K562 (cell line): Measurements from ENCODE around the gene ITPR1. TPM values are rescaled to one million over a fixed set of nuclear protein-coding genes. Genes with fewer than 3 reads are reported as not detected.

ENCODE experiments used
- BCOR ChIP-seq: fragments of 450-650 bp; IDR thresholded peaks from 2 replicates; pipeline ENCODE4 v1.6.1; 2016
- CXXC5 ChIP-seq: fragments of 250-450 bp; sonication (Bioruptor Pico); IDR thresholded peaks from 2 replicates; pipeline ENCODE4 v1.8.0; 2022; ENCODE audit warnings: inconsistent platforms, mild to moderate bottlenecking, moderate library complexity
- DMBX1 ChIP-seq: fragments of 250-450 bp; sonication (Bioruptor Pico); IDR thresholded peaks from 2 replicates; pipeline ENCODE4 v1.8.0; 2022; ENCODE audit warnings: inconsistent platforms, mild to moderate bottlenecking, moderate library complexity, borderline replicate concordance
- GATA2 ChIP-seq: sonication (generic); formaldehyde crosslinking; IDR thresholded peaks from 2 replicates; pipeline ENCODE4 v1.4.0; 2020; ENCODE audit warnings: mild to moderate bottlenecking, missing genetic modification reagents
- HMGXB4 ChIP-seq: sonication (generic); formaldehyde crosslinking; IDR thresholded peaks from 2 replicates; pipeline ENCODE4 v1.8.1; 2023; ENCODE audit warnings: mild to moderate bottlenecking, missing genetic modification reagents
- MCM7 ChIP-seq, 2 experiments: fragments of 450-650 bp; IDR thresholded peaks; 2 replicates each; pipeline ENCODE4 v1.6.1; 2016 to 2018
- NCOA4 ChIP-seq: fragments of 450-650 bp; IDR thresholded peaks from 2 replicates; pipeline ENCODE4 v1.6.1; 2018; ENCODE audit warnings: mild to moderate bottlenecking; ENCODE audit not compliant: partially characterized antibody
- PHF21A ChIP-seq: fragments of 450-650 bp; IDR thresholded peaks from 2 replicates; pipeline ENCODE4 v1.6.1; 2017; ENCODE audit warnings: low read depth, borderline replicate concordance
- PYGO2 ChIP-seq: fragments of 450-650 bp; IDR thresholded peaks from 2 replicates; pipeline ENCODE4 v1.6.1; 2016; ENCODE audit warnings: mild to moderate bottlenecking, missing genetic modification characterization, moderate library complexity, missing compliant biosample characterization
- SMAD4 ChIP-seq: fragments of 250-450 bp; sonication (Bioruptor Pico); conservative IDR thresholded peaks from 2 replicates; pipeline ENCODE4 v1.8.0; 2021; ENCODE audit warnings: inconsistent platforms, mild to moderate bottlenecking, moderate library complexity
- SMC3 ChIP-seq: conservative IDR thresholded peaks from 2 replicates; pipeline ENCODE4 v1.6.1; 2011; ENCODE audit warnings: low read depth, low read length, improper control_type of control experiment; ENCODE audit not compliant: insufficient read depth
- TCF7L2 ChIP-seq: fragments of 150-350 bp; IDR thresholded peaks from 2 replicates; pipeline ENCODE4 v1.6.1; 2016; ENCODE audit warnings: low read depth, mild to moderate bottlenecking, low read length, moderate library complexity
- TSHZ1 ChIP-seq: fragments of 250-450 bp; sonication (Bioruptor Pico); IDR thresholded peaks from 2 replicates; pipeline ENCODE4 v1.4.0; 2020; ENCODE audit warnings: mild to moderate bottlenecking, moderate library complexity
- ZBTB34 ChIP-seq: fragments of 250-450 bp; sonication (Bioruptor Pico); IDR thresholded peaks from 2 replicates; pipeline ENCODE4 v1.8.0; 2021; ENCODE audit warnings: mild to moderate bottlenecking, moderate library complexity
- ZNF133 ChIP-seq: fragments of 250-450 bp; sonication (Bioruptor Pico); IDR thresholded peaks from 2 replicates; pipeline ENCODE4 v1.4.0; 2020; ENCODE audit warnings: mild to moderate bottlenecking
- ZNF197 ChIP-seq: fragments of 200-800 bp; sonication (Bioruptor generic); IDR thresholded peaks from 2 replicates; pipeline ENCODE4 v1.6.1; 2016; ENCODE audit warnings: low read depth, missing genetic modification characterization, missing compliant biosample characterization
- ZNF280A ChIP-seq: fragments of 450-650 bp; IDR thresholded peaks from 2 replicates; pipeline ENCODE4 v1.6.1; 2018; ENCODE audit warnings: mild to moderate bottlenecking, low read depth; ENCODE audit not compliant: partially characterized antibody
- ZNF644 ChIP-seq: fragments of 200-800 bp; sonication (Bioruptor generic); IDR thresholded peaks from 2 replicates; pipeline ENCODE4 v1.6.1; 2016; ENCODE audit warnings: low read depth, missing genetic modification characterization, missing compliant biosample characterization
- ZNF668 ChIP-seq: fragments of 250-450 bp; sonication (Bioruptor Pico); IDR thresholded peaks from 2 replicates; pipeline ENCODE4 v1.8.0; 2022; ENCODE audit warnings: mild to moderate bottlenecking, inconsistent platforms
- polyA plus RNA-seq, 8 experiments: library from polyadenylated mRNA; depleted of rRNA in 4 of 8; stranded (reverse) in 5 of 8; unstranded in 3 of 8; fragments of >200 nt; fragmentation: Nextera tagmentation in 2 of 8; fragmentation: Illumina TruSeq in 1 of 8; extraction: Ambion mirVana in 2 of 8; extraction: Trizol in 1 of 8; gene quantifications; 2 replicates each; pipeline versions ENCODE4 v1.2.1 to v1.2.3, GENCODE V29; 2011 to 2014; ENCODE audit warnings: inconsistent platforms in 1 of 8, missing spikeins in 1 of 8
- total RNA-seq, 7 experiments: library from RNA; depleted of rRNA in 6 of 7; stranded (reverse); fragments of >200 nt in 6 of 7; fragmentation: Illumina TruSeq in 2 of 7; extraction: Trizol in 2 of 7; gene quantifications; 2 replicates each; pipeline versions ENCODE4 v1.2.1 to v1.2.3, GENCODE V29; 2011 to 2021; ENCODE audit warnings: low replicate concordance in 1 of 7
- TF ChIP-seq, protein P1 (sequence below), 2 experiments: fragments of 250-450 bp in 1 of 2; fragments of 450-650 bp in 1 of 2; sonication (Bioruptor Pico) in 1 of 2; IDR thresholded peaks; 2 replicates each; pipeline versions ENCODE4 v1.6.1 to v1.8.0; 2016 to 2021; ENCODE audit warnings: mild to moderate bottlenecking in 2 of 2, moderate library complexity in 2 of 2, missing compliant biosample characterization in 1 of 2, missing genetic modification characterization in 1 of 2

Gene ITPR1
- total and polyA plus RNA-seq, 9 of the 15 experiments (the other 6 are each of a cell fraction or from before 2014, with no cell fraction given), result 22.4 to 40.0 (median 27.4) TPM

DNA sequence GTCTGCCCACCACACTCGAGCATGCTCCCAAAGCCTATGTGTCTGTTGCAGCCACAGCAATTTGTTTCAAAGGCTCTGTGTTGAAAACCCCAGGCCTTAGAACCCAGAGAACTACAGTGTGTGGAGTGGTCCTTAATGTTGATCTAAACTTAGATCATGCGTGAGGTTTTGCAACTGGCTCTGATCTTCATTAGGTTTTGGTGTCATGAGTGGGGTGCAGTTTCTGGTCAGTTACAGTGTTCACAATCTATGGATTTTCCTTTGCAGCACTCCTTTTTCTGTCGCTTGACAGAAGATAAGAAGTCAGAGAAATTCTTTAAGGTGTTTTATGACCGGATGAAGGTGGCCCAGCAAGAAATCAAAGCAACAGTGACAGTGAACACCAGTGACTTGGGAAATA, 273.1 kb downstream of the ITPR1 start (continued):
- peak; percentile 54 for TF ChIP-seq ZNF280A
- TF ChIP-seq DMBX1 (CRISPR knock-in tag), result no peak
- TF ChIP-seq TCF7L2, result no peak
- TF ChIP-seq GATA2 (CRISPR knock-in tag), result no peak
- TF ChIP-seq ZBTB34, result no peak
- no peak for TF ChIP-seq ZNF197 (CRISPR knock-in tag)
- no peak for TF ChIP-seq CXXC5 (CRISPR knock-in tag)
- TF ChIP-seq HMGXB4 (CRISPR knock-in tag), result no peak
- TF ChIP-seq TSHZ1 (CRISPR knock-in tag), result no peak
- TF ChIP-seq NCOA4, result no peak
- TF ChIP-seq ZNF133 (CRISPR knock-in tag), result no peak
- no peak for TF ChIP-seq SMC3
- TF ChIP-seq, protein P1, sequence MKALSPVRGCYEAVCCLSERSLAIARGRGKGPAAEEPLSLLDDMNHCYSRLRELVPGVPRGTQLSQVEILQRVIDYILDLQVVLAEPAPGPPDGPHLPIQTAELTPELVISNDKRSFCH (CRISPR knock-in tag; IDR thresholded peaks at IDR 0.05), result no peak
- TF ChIP-seq, protein P1 (tag; IDR thresholded peaks at IDR 0.05), result no peak
- no peak for TF ChIP-seq BCOR
- no peak for TF ChIP-seq ZNF668 (CRISPR knock-in tag)
- TF ChIP-seq ZNF644, result no peak
- no peak for TF ChIP-seq SMAD4
- no peak for TF ChIP-seq MCM7 (IDR thresholded peaks at IDR 0.05)
- TF ChIP-seq PYGO2 (tag), result no peak
- no peak for TF ChIP-seq PHF21A
